ENCODE results near the gene CAMKV.
"Not testable (repeated sequence)": the region's sequence is repeated elsewhere in the genome, so short reads cannot be mapped to it uniquely, and the experiment has no call there.

The CAMKV gene, protein sequence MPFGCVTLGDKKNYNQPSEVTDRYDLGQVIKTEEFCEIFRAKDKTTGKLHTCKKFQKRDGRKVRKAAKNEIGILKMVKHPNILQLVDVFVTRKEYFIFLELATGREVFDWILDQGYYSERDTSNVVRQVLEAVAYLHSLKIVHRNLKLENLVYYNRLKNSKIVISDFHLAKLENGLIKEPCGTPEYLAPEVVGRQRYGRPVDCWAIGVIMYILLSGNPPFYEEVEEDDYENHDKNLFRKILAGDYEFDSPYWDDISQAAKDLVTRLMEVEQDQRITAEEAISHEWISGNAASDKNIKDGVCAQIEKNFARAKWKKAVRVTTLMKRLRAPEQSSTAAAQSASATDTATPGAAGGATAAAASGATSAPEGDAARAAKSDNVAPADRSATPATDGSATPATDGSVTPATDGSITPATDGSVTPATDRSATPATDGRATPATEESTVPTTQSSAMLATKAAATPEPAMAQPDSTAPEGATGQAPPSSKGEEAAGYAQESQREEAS

GRCh38 chr3:49869525-49870126 is at the start of gene CAMKV:
CAMKV (minus strand) TSS chr3:49869906; CDS start chr3:49862388, 7,518 bp downstream.
- DNase-seq (ENCODE audit: low spot score) = no peak
- no peak for FAIRE-seq

DNA sequence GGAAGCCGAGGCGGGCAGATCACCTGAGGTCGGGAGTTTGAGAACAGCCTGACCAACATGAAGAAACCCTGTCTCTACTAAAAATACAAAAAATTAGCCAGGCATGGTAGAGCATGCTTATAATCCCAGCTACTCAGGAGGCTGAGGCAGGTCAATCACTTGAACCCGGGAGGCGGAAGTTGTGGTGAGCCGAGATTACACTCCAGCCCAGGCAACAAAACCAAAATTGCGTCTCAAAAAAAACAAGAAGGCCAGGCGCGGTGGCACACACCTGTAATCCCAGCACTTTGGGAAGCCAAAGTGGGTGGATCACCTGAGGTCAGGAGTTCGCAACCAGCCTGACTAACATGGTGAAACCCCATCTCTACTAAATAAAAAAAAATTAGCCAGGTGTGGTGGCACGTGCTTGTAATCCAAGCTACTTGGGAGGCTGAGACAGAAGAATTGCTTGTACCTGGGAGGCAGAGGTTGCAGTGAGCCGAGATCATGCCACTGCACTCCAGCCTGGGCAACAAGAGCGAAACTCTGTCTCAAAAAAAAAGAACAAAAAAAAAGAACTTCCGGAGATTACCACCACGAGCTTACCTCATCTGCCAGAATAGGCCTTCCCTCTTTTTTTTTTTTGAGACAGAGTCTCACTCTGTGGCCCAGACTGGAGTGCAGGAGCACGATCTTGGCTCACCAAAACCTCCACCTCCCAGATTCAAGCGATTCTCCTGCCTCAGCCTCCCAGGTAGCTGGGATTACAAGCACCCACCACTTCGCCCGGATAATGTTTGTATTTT is 48.3 kb upstream of the CAMKV start:
- not testable (repeated sequence) for FAIRE-seq; DNase-seq (ENCODE audit: low spot score)

GRCh38 chr3:49916686-49917085 is 47.0 kb upstream of the CAMKV start:
- no peak for FAIRE-seq
- DNase-seq (ENCODE audit: low spot score) = no peak

GRCh38 chr3:49914906-49915305 is 45.2 kb upstream of the CAMKV start:
- no peak for FAIRE-seq

GRCh38 chr3:49912881-49913281 is 43.2 kb upstream of the CAMKV start:
- FAIRE-seq (no peak), DNase-seq (ENCODE audit: low spot score) (no peak)

More at GRCh38 chr3:49914906-49915305, 45.2 kb upstream of the CAMKV start:
- DNase-seq (ENCODE audit: low spot score) = no peak

- DNase-seq (ENCODE audit: low spot score) (no peak), FAIRE-seq (no peak)
Measured at GRCh38 chr3:49911611-49912010, 41.9 kb upstream of the CAMKV start.

- DNase-seq (ENCODE audit: low spot score) (no peak), FAIRE-seq (no peak)
Measured at GRCh38 chr3:49911124-49911420, 41.4 kb upstream of the CAMKV start.

DNA sequence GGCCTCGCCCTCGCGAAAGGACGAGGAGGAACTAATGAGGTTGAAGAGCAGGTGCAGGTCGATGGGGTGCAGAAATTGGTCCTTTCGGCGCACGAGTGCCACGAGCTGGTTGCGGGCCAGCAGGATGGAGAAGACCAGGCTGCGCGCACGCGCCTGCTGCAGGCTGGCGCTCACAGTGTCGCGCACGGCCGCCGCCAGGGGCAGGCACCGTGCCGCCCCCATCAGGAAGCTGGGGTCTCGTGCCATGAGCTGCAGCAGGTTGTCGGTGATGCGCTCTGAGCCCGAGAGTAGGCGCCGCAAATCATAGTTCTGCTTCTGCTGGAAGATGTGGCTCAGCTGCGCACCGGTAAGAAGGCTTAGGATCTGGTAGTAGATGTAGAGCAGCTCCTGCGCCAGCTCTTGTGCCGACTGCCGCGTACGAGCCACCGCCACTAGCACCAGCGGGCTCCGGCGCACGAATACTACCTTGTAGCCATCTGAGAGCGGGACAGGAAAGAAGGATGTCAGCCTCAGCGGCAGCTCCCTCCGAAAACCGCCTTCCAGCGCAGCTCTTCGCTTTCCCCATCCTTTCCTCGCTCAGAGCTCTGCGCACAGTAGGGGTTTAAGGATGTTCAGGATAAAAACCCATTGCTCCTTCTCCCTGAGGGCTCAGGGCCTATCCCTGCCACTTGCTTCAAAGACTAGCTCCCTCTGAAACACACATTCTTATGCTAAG is 40.9 kb upstream of the CAMKV start:
- no peak for FAIRE-seq
- no peak for DNase-seq (ENCODE audit: low spot score)

DNA sequence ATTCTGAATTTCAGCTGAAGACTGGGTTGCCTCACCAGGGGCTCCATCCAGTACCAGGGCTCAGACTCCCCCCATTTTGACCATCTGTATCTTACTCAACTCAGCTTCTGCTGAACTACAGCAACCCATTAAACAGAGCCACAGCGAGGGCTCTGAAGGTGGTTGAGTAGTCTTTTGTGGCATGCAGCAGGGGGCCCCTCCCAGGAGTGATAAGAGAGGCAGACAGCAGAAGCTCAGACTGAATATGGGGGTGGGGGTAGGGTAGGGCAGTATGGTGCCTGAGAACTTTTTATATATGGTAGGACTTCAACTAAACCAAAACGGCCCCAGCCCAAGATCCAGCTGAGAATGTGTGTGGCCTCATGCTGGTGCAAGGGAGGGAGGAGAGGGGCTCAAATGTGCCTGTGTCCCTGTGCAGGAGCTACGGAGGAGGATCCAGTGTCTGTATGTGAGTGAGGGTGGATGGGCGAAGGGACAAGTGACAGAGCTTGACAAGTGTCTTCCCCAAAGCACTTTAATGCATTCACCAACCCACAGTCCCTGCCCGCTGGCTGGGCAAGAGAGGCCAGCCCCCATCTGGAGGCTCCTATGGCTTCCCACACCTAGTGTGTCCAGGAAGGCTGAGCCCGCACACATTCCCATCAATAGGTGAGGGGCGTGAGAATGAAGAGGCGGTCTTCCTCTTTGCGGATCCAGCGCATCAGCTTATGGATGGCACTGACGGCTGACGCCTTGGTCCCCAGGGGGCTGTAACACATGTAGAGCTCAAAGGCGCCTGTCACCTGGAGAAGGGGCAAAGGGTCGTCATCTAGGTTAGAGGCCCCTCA is 38.9 kb upstream of the CAMKV start:
- DNase-seq (ENCODE audit: low spot score) (no peak), FAIRE-seq (no peak)

- no peak for FAIRE-seq
- peak; percentile 11 for DNase-seq (ENCODE audit: low spot score)
Measured at GRCh38 chr3:49906073-49906743, 36.5 kb upstream of the CAMKV start.

GRCh38 chr3:49904448-49904847 is 34.7 kb upstream of the CAMKV start:
- DNase-seq (ENCODE audit: low spot score); FAIRE-seq: not testable (repeated sequence)

- DNase-seq (ENCODE audit: low spot score) (no peak), FAIRE-seq (no peak)
Measured at GRCh38 chr3:49903451-49904424, 34.0 kb upstream of the CAMKV start, which contains the start of gene MST1R. MST1R (minus strand) TSS chr3:49903873; CDS start chr3:49903609, 264 bp downstream.

DNA sequence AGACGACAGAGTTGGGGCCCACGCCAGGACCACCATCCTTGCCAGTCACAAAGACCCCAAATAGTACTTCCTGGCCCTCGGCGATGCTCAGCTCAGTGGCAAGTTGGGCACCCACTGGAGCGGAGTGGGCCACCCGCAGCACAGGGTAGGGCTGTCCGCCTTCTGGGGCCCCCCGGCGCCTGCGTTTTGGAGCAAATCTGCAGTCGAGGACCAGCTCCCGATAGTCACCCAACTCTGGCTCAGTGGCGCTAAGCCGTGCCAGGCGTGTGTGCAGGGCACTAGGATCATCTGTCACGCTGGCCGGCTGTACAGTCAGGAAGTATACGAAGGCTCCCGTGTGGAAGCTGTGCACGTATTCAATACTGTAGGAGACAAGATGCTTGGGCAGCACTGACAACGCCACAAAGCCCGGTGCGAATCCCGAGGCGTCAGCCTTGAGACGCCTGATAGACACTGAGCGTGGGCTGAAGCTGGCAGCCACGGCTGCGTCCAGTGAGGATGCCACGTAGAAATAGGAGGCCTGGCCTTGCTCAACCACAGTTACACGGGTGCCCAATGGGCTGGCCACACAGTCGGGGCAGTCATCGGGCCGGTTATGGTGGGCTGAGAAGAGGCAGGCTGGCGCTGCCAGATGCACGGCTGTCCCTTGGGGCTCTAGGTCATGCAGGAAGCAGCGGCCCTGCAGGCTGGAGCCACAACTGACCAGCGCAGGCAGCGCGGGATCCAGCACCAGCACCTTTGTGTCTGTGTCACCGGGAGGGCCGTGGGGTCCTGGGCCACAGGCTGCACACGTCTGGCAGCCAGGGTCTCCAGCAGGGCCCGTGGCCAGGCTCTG is 33.0 kb upstream of the CAMKV start:
- DNase-seq (ENCODE audit: low spot score) (no peak), FAIRE-seq (no peak)

GRCh38 chr3:49901366-49902339 is 31.9 kb upstream of the CAMKV start:
- FAIRE-seq = no peak

GRCh38 chr3:49900491-49901153 is 30.9 kb upstream of the CAMKV start:
- DNase-seq (ENCODE audit: low spot score) (peak; percentile 74), FAIRE-seq (peak; percentile 78)

More at GRCh38 chr3:49901366-49902339, 31.9 kb upstream of the CAMKV start:
- DNase-seq (ENCODE audit: low spot score) = no peak

- FAIRE-seq = no peak
- DNase-seq (ENCODE audit: low spot score) = no peak
Measured at GRCh38 chr3:49899815-49900214, 30.1 kb upstream of the CAMKV start.
